Ammon's horn (tissue), 1 donor: Measurements from ENCODE around the gene C16orf82.
"Not testable (repeated sequence)": the region's sequence is repeated elsewhere in the genome, so short reads cannot be mapped to it uniquely, and the experiment has no call there.

ENCODE experiments used
- DNase-seq: peaks from one replicate; pipeline ENCODE4 v3.0.0-alpha.2; 2016; ENCODE audit warnings: low spot score

C16orf82 gene

GRCh38 chr16:27066668-27067537 lies at the start of gene C16orf82:
Gene C16orf82 (plus strand): TSS chr16:27066927.
- DNase-seq: no peak

GRCh38 chr16:27020031-27020430 lies 46.7 kb upstream of the C16orf82 start:
- no peak for DNase-seq

GRCh38 chr16:27024010-27024409 lies 42.7 kb upstream of the C16orf82 start:
- no peak for DNase-seq

- DNase-seq: no peak
Observed at GRCh38 chr16:27025581-27025980, 41.1 kb upstream of the C16orf82 start.

GRCh38 chr16:27027971-27028370 lies 38.8 kb upstream of the C16orf82 start:
- DNase-seq: no peak

- DNase-seq: no peak
Observed at GRCh38 chr16:27028591-27029110, 38.1 kb upstream of the C16orf82 start.

GRCh38 chr16:27029525-27029924 lies 37.2 kb upstream of the C16orf82 start:
- no peak for DNase-seq

GRCh38 chr16:27033281-27033979 lies 33.3 kb upstream of the C16orf82 start:
- no peak for DNase-seq

GRCh38 chr16:27040732-27041131 lies 26.0 kb upstream of the C16orf82 start:
- DNase-seq: no peak

- no peak for DNase-seq
Observed at GRCh38 chr16:27046958-27047518, 19.7 kb upstream of the C16orf82 start.

- DNase-seq: no peak
Observed at GRCh38 chr16:27048316-27048715, 18.4 kb upstream of the C16orf82 start.

GRCh38 chr16:27049117-27049516 lies 17.6 kb upstream of the C16orf82 start:
- DNase-seq: no peak

- no peak for DNase-seq
Observed at GRCh38 chr16:27052007-27052406, 14.7 kb upstream of the C16orf82 start.

GRCh38 chr16:27053996-27054395 lies 12.7 kb upstream of the C16orf82 start:
- DNase-seq: no peak

- no peak for DNase-seq
Observed at GRCh38 chr16:27058299-27058698, 8.4 kb upstream of the C16orf82 start.

- DNase-seq: no peak
Observed at GRCh38 chr16:27070776-27071175, 4.0 kb downstream of the C16orf82 start.

GRCh38 chr16:27073733-27074132 lies 7.0 kb downstream of the C16orf82 start:
- no peak for DNase-seq

GRCh38 chr16:27080895-27081294 lies 14.2 kb downstream of the C16orf82 start:
- no peak for DNase-seq

GRCh38 chr16:27083861-27084261 lies 17.1 kb downstream of the C16orf82 start:
- DNase-seq: no peak

GRCh38 chr16:27084307-27085028 lies 17.7 kb downstream of the C16orf82 start:
- no peak for DNase-seq

GRCh38 chr16:27085182-27085581 lies 18.5 kb downstream of the C16orf82 start:
- no peak for DNase-seq

- DNase-seq: not testable (repeated sequence)
Observed at GRCh38 chr16:27086031-27086430, 19.3 kb downstream of the C16orf82 start.
